Rectal smooth muscle tissue (tissue), 1 donor: Measurements from ENCODE around the gene SLC35G3.
"Not testable (repeated sequence)": the region's sequence is repeated elsewhere in the genome, so short reads cannot be mapped to it uniquely, and the experiment has no call there.

Source experiments
- H3K27ac ChIP-seq: one replicate; pipeline ENCODE4 v1.7.0; 2013; ENCODE audit warnings: low read depth, low read length, inconsistent platforms
- H3K27me3 ChIP-seq: one replicate; pipeline ENCODE4 v1.7.0; 2013; ENCODE audit warnings: low read length; ENCODE audit not compliant: control insufficient read depth, insufficient read depth
- H3K36me3 ChIP-seq: one replicate; pipeline ENCODE4 v1.7.0; 2013; ENCODE audit warnings: low read length; ENCODE audit not compliant: control insufficient read depth, insufficient read depth
- H3K4me1 ChIP-seq: one replicate; pipeline ENCODE4 v1.7.0; 2013; ENCODE audit warnings: low read length; ENCODE audit not compliant: control insufficient read depth, insufficient read depth
- H3K4me3 ChIP-seq: one replicate; pipeline ENCODE4 v1.7.0; 2013; ENCODE audit warnings: low read length
- H3K9ac ChIP-seq: one replicate; pipeline ENCODE4 v1.7.0; 2013; ENCODE audit warnings: low read length

Gene SLC35G3

DNA sequence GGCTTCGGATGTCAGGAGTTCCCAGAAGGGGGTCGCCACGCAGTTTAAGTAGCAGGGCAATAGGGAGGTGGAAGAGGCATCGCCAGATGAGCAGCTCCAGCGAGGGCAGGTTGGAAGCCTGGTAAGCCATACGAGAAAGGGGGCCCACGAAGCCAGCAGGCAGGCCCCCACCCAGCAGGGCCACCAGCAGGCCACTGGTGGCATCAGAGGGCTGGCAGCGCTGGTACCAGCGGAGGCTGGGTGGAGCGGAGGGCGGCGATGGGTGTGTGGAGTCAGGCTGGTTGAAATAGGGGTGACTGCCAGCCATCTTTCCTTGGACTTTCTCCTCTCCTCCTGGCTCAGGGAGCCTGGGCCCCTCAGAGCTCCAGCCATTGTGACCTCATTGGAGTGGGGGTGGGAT lies at the start of gene SLC35G3:
SLC35G3 (minus strand) TSS at position 393 of the 400 bp plus-strand sequence; CDS start at position 307, 86 bp downstream.
- H3K4me3 ChIP-seq, H3K4me1 ChIP-seq, H3K27ac ChIP-seq, H3K9ac ChIP-seq, H3K36me3 ChIP-seq, H3K27me3 ChIP-seq: not testable (repeated sequence)

- peaks cover 4% of the 10 kb centered on the region for H3K36me3 ChIP-seq
- no peaks in the 10 kb centered on the region for H3K27me3 ChIP-seq
- peak overlapping the region; percentile 73 for H3K4me3 ChIP-seq
- peak overlapping the region; percentile 88 for H3K27ac ChIP-seq
- H3K9ac ChIP-seq: peak overlapping the region; percentile 86
- H3K4me1 ChIP-seq: peaks cover 2% of the 10 kb centered on the region
Measured at GRCh38 chr17:35243561-35244340, 49.6 kb upstream of the SLC35G3 start.

- Histone ChIP-seq H3K4me1 (peaks cover 2% of the 10 kb centered on the region), H3K27me3 (no peaks in the 10 kb centered on the region)
Measured at GRCh38 chr17:35242805-35243560, 48.8 kb upstream of the SLC35G3 start, which contains the start of gene SLFN5. Gene SLFN5 (plus strand): TSS chr17:35243072. CDS start chr17:35258691, 15,619 bp downstream.

GRCh38 chr17:35242158-35242804 lies 48.1 kb upstream of the SLC35G3 start:
- Histone ChIP-seq H3K27ac (peak overlapping the region; percentile 88), H3K4me1 (peaks cover 2% of the 10 kb centered on the region), H3K9ac (peak overlapping the region; percentile 66), H3K4me3 (peak overlapping the region; percentile 73), H3K27me3 (no peaks in the 10 kb centered on the region), H3K36me3 (no peaks in the 10 kb centered on the region)

More at GRCh38 chr17:35242805-35243560, 48.8 kb upstream of the SLC35G3 start, which contains the start of gene SLFN5:
- H3K36me3 ChIP-seq: peaks cover 2% of the 10 kb centered on the region
- peak within 1 kb of the TSS; percentile 86 for H3K9ac ChIP-seq
- peak within 1 kb of the TSS; percentile 73 for H3K4me3 ChIP-seq
- peak within 1 kb of the TSS; percentile 88 for H3K27ac ChIP-seq

DNA sequence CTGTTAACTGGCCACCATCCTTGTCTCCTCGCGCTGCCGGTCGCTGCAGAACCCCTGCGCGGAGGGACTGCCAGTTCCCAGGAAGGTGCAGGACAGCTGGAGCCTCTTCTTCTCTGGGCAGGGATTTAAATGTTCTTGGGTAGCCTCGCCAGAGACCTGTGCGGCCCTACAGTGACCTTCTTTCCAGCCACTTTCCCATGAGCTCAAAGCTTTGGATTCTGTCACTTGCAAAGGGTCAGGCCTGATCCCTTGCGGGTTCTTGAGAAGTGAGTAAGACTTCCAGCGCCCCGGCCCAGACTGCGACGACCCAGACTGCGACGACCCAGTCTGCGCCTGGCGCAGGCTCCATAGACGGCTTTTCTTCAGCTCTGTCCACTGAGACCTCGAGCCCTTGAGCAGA lies 47.3 kb upstream of the SLC35G3 start:
- Histone ChIP-seq H3K27me3 (no peaks in the 10 kb centered on the region), H3K27ac (no peak overlapping the region), H3K36me3 (no peaks in the 10 kb centered on the region), H3K4me3 (peak overlapping the region; percentile 73), H3K4me1 (peaks cover 2% of the 10 kb centered on the region), H3K9ac (peak overlapping the region; percentile 66)

- no peak overlapping the region for H3K9ac ChIP-seq
- H3K36me3 ChIP-seq: no peaks in the 10 kb centered on the region
- no peak overlapping the region for H3K27ac ChIP-seq
- H3K4me3 ChIP-seq: no peak overlapping the region
- no peaks in the 10 kb centered on the region for H3K27me3 ChIP-seq
- H3K4me1 ChIP-seq: peaks cover 2% of the 10 kb centered on the region
Measured at GRCh38 chr17:35240861-35241260, 46.7 kb upstream of the SLC35G3 start.

DNA sequence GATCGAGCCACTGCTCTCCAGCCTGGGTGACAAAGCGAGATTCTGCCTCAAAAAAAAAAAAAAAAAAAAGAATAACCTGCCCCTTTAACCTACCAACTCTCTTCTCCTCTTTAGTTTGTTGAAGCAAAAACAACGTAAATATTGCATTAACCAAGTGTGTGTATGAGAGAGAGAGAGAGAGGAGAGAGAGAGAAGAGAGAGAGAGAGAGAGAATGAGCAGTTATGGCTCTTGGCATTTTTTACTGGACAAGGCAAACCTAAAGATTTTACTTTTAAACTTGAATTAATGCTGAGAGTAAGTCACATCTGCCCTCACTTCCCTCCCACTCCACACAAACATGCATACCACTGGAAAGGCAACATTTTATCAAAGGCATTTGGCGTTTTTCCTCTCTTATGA lies 45.6 kb upstream of the SLC35G3 start:
- Histone ChIP-seq H3K27ac (no peak overlapping the region), H3K27me3 (no peaks in the 10 kb centered on the region), H3K4me3 (no peak overlapping the region), H3K36me3 (no peaks in the 10 kb centered on the region), H3K4me1 (peaks cover 2% of the 10 kb centered on the region), H3K9ac (no peak overlapping the region)

GRCh38 chr17:35238821-35239220 lies 44.6 kb upstream of the SLC35G3 start:
- Histone ChIP-seq H3K4me3 (no peak overlapping the region), H3K4me1 (no peaks in the 10 kb centered on the region), H3K27ac (no peak overlapping the region), H3K36me3 (no peaks in the 10 kb centered on the region), H3K27me3 (no peaks in the 10 kb centered on the region), H3K9ac (no peak overlapping the region)

DNA sequence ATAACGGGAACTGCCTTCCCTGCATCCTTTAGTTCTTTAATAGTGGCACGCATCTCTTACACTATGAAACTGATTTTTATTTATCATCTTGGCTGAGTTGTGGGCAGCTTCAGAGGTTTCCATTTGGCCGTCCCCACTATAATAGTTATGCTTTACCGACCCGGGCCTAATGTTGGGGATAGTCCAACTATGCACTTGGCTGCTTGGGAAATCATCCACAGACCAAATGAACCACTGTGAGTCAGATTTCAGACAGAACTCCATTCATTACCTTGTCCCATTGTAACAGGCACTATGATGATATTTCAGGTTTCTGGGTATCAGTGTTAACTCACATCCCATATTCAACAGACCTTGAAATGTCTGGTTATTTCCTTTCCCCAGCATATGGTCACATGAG lies 42.6 kb upstream of the SLC35G3 start:
- Histone ChIP-seq H3K27ac (no peak overlapping the region), H3K27me3 (no peaks in the 10 kb centered on the region), H3K9ac (no peak overlapping the region), H3K4me1 (no peaks in the 10 kb centered on the region), H3K36me3 (no peaks in the 10 kb centered on the region), H3K4me3 (no peak overlapping the region)

DNA sequence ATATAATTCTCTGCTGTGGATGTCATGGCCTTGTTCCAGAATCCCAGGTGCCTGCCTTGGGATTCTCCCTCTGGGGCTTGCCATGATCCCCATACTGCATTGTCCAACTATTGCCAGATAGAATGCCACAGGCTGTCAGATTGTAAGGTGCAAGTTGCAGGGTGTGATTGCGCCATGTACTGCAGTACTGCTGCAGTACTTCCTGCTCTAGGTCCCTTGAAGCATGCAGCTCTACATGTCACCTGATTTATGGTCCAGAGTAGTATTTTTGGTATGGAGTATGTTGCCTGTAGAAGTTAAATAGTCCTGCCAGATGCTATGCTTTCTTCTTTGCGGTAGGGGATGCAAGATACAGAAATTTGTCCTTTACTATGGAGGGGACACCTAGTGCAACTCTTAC lies 41.7 kb upstream of the SLC35G3 start:
- H3K27me3 ChIP-seq: no peaks in the 10 kb centered on the region
- no peak overlapping the region for H3K9ac ChIP-seq
- no peak overlapping the region for H3K27ac ChIP-seq
- H3K36me3 ChIP-seq: no peaks in the 10 kb centered on the region
- H3K4me1 ChIP-seq: no peaks in the 10 kb centered on the region
- H3K4me3 ChIP-seq: no peak overlapping the region

DNA sequence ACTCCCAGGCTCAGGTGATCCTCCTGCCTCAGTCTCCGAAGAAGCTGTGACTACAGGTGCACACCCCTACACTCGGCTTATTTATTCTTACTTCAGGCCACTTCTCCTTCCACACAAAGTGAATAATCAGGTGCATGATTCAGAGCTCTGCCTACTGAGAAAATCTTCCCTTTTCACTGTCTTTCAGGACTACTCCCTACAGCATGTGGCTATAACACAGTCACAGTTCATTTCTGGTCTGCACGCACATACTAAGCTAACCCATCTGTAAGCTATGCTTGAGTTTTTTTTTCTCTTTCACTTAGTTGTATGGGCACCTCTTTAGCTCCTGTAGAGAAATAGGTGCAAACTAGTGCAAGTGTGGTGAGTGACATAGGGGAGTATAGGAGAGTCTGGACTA lies 41.1 kb upstream of the SLC35G3 start:
- H3K4me1 ChIP-seq: no peaks in the 10 kb centered on the region
- H3K27ac ChIP-seq: no peak overlapping the region
- no peak overlapping the region for H3K9ac ChIP-seq
- no peaks in the 10 kb centered on the region for H3K27me3 ChIP-seq
- H3K4me3 ChIP-seq: no peak overlapping the region
- no peaks in the 10 kb centered on the region for H3K36me3 ChIP-seq

GRCh38 chr17:35234315-35234714 lies 40.1 kb upstream of the SLC35G3 start:
- H3K4me3 ChIP-seq, H3K4me1 ChIP-seq, H3K36me3 ChIP-seq, H3K27ac ChIP-seq, H3K27me3 ChIP-seq, H3K9ac ChIP-seq: not testable (repeated sequence)
